SK-N-SH treated with all-trans-retinoic acid at 6 μM for 48 hours (cell line): ENCODE data around the gene LRMDA.

Experiments
- ATAC-seq: fragments of 200-7000 bp; cut with Tn5 transposase; 3 replicates; pipeline ENCODE4 v1.9.1; 2020; ENCODE audit warnings: mild to moderate bottlenecking, moderate library complexity
- ARNTL ChIP-seq: fragments of 450-650 bp; formaldehyde crosslinking; IDR thresholded peaks from 2 replicates; pipeline ENCODE4 v1.5.0; 2020; ENCODE audit warnings: low read depth, mild to moderate bottlenecking, moderate library complexity, borderline replicate concordance
- BACH2 ChIP-seq: fragments of 250-450 bp; sonication (Bioruptor Pico); IDR thresholded peaks from 2 replicates; pipeline ENCODE4 v1.9.0; 2021; ENCODE audit warnings: mild to moderate bottlenecking, borderline replicate concordance
- CSDC2 ChIP-seq: fragments of 250-450 bp; sonication (Bioruptor Pico); IDR thresholded peaks from 2 replicates; pipeline ENCODE4 v1.5.0; 2020; ENCODE audit warnings: mild to moderate bottlenecking, moderate library complexity
- ESRRG ChIP-seq: fragments of 250-450 bp; sonication (Bioruptor Pico); IDR thresholded peaks from 2 replicates; pipeline ENCODE4 v1.6.1; 2021; ENCODE audit warnings: mild to moderate bottlenecking
- GLIS3 ChIP-seq: fragments of 250-450 bp; sonication (Bioruptor Pico); IDR thresholded peaks from 2 replicates; pipeline ENCODE4 v1.5.0; 2020; ENCODE audit warnings: mild to moderate bottlenecking, moderate library complexity
- ISL1 ChIP-seq: fragments of 250-450 bp; sonication (Bioruptor Pico); IDR thresholded peaks from 2 replicates; pipeline ENCODE4 v2.1.2; 2022; ENCODE audit warnings: mild to moderate bottlenecking, moderate library complexity
- OSR1 ChIP-seq: fragments of 250-450 bp; sonication (Bioruptor Pico); IDR thresholded peaks from 2 replicates; pipeline ENCODE4 v1.8.0; 2022; ENCODE audit warnings: moderate library complexity, mild to moderate bottlenecking, inconsistent platforms
- PATZ1 ChIP-seq: fragments of 250-450 bp; sonication (Bioruptor Pico); IDR thresholded peaks from 2 replicates; pipeline ENCODE4 v1.8.0; 2020; ENCODE audit warnings: mild to moderate bottlenecking, moderate library complexity, borderline replicate concordance
- POU6F1 ChIP-seq: fragments of 250-450 bp; sonication (Bioruptor Pico); IDR thresholded peaks from 2 replicates; pipeline ENCODE4 v1.8.0; 2021; ENCODE audit warnings: low read depth, mild to moderate bottlenecking, moderate library complexity, borderline replicate concordance
- PPARA ChIP-seq: fragments of 250-450 bp; sonication (Bioruptor Pico); IDR thresholded peaks from 2 replicates; pipeline ENCODE4 v1.5.0; 2020; ENCODE audit warnings: mild to moderate bottlenecking, borderline replicate concordance
- RARB ChIP-seq: fragments of 250-450 bp; sonication (Bioruptor Pico); IDR thresholded peaks from 2 replicates; pipeline ENCODE4 v1.8.0; 2021; ENCODE audit warnings: mild to moderate bottlenecking, moderate library complexity
- SNAI2 ChIP-seq: fragments of 250-450 bp; sonication (Bioruptor Pico); IDR thresholded peaks from 2 replicates; pipeline ENCODE4 v1.5.0; 2020; ENCODE audit warnings: mild to moderate bottlenecking, moderate library complexity
- TCF4 ChIP-seq: fragments of 250-450 bp; sonication (Bioruptor Pico); IDR thresholded peaks from 2 replicates; pipeline ENCODE4 v1.8.0; 2021; ENCODE audit warnings: mild to moderate bottlenecking, moderate library complexity, borderline replicate concordance
- TOX ChIP-seq: fragments of 250-450 bp; sonication (Bioruptor Pico); IDR thresholded peaks from 2 replicates; pipeline ENCODE4 v1.8.0; 2021; ENCODE audit warnings: mild to moderate bottlenecking, moderate library complexity, borderline replicate concordance
- TSHZ2 ChIP-seq: fragments of 250-450 bp; sonication (Bioruptor Pico); IDR thresholded peaks from 2 replicates; pipeline ENCODE4 v1.5.0; 2020; ENCODE audit warnings: mild to moderate bottlenecking, moderate library complexity
- ZFP3 ChIP-seq: fragments of 250-450 bp; sonication (Bioruptor Pico); IDR thresholded peaks from 2 replicates; pipeline ENCODE4 v1.5.0; 2020; ENCODE audit warnings: mild to moderate bottlenecking, moderate library complexity
- ZFP30 ChIP-seq: fragments of 450-650 bp; formaldehyde crosslinking; IDR thresholded peaks from 2 replicates; pipeline ENCODE4 v1.5.0; 2022; ENCODE audit warnings: mild to moderate bottlenecking, moderate library complexity
- ZNF565 ChIP-seq: fragments of 450-650 bp; formaldehyde crosslinking; conservative IDR thresholded peaks from 2 replicates; pipeline ENCODE4 v1.5.0; 2020; ENCODE audit warnings: low read depth, mild to moderate bottlenecking, moderate library complexity
- ZNF70 ChIP-seq: fragments of 450-650 bp; formaldehyde crosslinking; IDR thresholded peaks from 2 replicates; pipeline ENCODE4 v1.5.0; 2020; ENCODE audit warnings: mild to moderate bottlenecking, moderate library complexity
- ZNF8 ChIP-seq: fragments of 450-650 bp; formaldehyde crosslinking; IDR thresholded peaks from 2 replicates; pipeline ENCODE4 v1.5.0; 2020; ENCODE audit warnings: mild to moderate bottlenecking, moderate library complexity
- TF ChIP-seq, protein P1 (sequence below): fragments of 250-450 bp; sonication (Bioruptor Pico); IDR thresholded peaks from 2 replicates; pipeline ENCODE4 v1.5.1; 2020; ENCODE audit warnings: low read depth, mild to moderate bottlenecking, moderate library complexity
- TF ChIP-seq, protein P2 (sequence below): fragments of 250-450 bp; sonication (Bioruptor Pico); IDR thresholded peaks from 2 replicates; pipeline ENCODE4 v1.5.1; 2021; ENCODE audit warnings: mild to moderate bottlenecking, moderate library complexity

Gene LRMDA

DNA sequence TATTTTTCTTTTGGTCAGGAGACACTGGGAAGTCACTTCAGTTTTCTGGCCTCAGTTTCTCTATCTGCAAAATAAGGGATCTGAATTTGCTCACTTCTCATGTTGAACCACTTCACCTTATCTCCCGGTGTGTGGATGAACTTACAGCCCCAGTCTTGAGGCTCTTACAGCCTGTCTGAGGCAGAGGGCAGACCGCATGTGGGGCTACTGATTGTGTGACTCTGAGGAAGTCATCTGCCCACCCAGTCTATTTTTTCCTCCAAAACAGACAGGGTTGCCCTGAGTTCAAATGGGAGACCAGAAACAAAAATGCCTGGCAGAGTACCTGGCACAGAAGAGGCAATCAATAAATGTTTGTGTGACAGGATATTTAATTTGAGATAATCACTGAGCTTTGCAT lies 78.3 kb downstream of the LRMDA start (continued):
- TF ChIP-seq TSHZ2 (CRISPR knock-in tag) (no peak), BACH2 (CRISPR knock-in tag) (no peak), OSR1 (CRISPR knock-in tag) (no peak), RARB (CRISPR knock-in tag) (no peak)
- TF ChIP-seq, protein P1, sequence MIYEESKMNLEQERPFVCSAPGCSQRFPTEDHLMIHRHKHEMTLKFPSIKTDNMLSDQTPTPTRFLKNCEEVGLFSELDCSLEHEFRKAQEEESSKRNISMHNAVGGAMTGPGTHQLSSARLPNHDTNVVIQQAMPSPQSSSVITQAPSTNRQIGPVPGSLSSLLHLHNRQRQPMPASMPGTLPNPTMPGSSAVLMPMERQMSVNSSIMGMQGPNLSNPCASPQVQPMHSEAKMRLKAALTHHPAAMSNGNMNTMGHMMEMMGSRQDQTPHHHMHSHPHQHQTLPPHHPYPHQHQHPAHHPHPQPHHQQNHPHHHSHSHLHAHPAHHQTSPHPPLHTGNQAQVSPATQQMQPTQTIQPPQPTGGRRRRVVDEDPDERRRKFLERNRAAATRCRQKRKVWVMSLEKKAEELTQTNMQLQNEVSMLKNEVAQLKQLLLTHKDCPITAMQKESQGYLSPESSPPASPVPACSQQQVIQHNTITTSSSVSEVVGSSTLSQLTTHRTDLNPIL (CRISPR knock-in tag): no peak
- TF ChIP-seq, all 23 proteins: peak for 0

DNA sequence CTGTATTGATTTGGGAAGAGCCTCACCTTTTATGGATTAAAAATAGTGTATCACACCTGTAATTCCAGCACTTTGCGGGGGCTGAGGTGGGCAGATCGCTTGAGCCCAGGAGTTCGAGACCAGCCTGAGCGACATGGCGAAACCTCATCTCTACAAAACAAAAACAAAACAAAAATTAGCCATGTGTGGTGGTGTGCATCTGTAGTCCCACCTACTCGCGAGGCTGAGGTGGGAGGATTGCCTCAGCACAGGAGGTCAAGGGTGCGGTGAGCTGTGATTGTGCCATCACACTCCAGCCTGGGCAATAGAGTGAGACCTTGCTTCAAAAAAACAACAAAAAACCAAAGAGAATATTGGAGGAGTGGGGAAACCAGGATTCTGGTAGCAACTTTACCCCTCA lies 79.6 kb downstream of the LRMDA start:
- ATAC-seq: no peak
- TF ChIP-seq OSR1 (CRISPR knock-in tag): no peak
- TF ChIP-seq ARNTL (CRISPR knock-in tag): no peak
- TF ChIP-seq ZNF565: no peak
- no peak for TF ChIP-seq ZFP30
- TF ChIP-seq ISL1 (CRISPR knock-in tag): no peak
- no peak for TF ChIP-seq GLIS3 (CRISPR knock-in tag)
- no peak for TF ChIP-seq ESRRG (CRISPR knock-in tag)
- TF ChIP-seq, all 23 proteins: peak for 0

- TF ChIP-seq SNAI2 (no peak), PPARA (no peak), ISL1 (CRISPR knock-in tag) (no peak), CSDC2 (no peak), PATZ1 (CRISPR knock-in tag) (no peak), TCF4 (CRISPR knock-in tag) (no peak), ZFP3 (CRISPR knock-in tag) (no peak), POU6F1 (no peak), RARB (CRISPR knock-in tag) (no peak), BACH2 (CRISPR knock-in tag) (no peak), ZNF8 (no peak), TOX (CRISPR knock-in tag) (no peak), ZNF70 (CRISPR knock-in tag) (no peak)
- TF ChIP-seq, protein P2, sequence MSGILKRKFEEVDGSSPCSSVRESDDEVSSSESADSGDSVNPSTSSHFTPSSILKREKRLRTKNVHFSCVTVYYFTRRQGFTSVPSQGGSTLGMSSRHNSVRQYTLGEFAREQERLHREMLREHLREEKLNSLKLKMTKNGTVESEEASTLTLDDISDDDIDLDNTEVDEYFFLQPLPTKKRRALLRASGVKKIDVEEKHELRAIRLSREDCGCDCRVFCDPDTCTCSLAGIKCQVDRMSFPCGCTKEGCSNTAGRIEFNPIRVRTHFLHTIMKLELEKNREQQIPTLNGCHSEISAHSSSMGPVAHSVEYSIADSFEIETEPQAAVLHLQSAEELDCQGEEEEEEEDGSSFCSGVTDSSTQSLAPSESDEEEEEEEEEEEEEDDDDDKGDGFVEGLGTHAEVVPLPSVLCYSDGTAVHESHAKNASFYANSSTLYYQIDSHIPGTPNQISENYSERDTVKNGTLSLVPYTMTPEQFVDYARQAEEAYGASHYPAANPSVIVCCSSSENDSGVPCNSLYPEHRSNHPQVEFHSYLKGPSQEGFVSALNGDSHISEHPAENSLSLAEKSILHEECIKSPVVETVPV (CRISPR knock-in tag): no peak
- TF ChIP-seq, all 23 proteins: peak for 0
- ATAC-seq: no peak
Measured at GRCh38 chr10:75512203-75512933, 80.9 kb downstream of the LRMDA start.
